ENCODE results near the gene PFN4. TPM values are rescaled to one million over a fixed set of nuclear protein-coding genes. Genes with fewer than 3 reads are reported as not detected.

PFN4 gene
- total and polyA plus RNA-seq, 9 of the 15 experiments (the other 6 are each of a cell fraction or from before 2014, with no cell fraction given): 0.07 to 0.54 (median 0.31) TPM; not detected in 2

GRCh38 chr2:24084386-24085199 lies 38.5 kb downstream of the PFN4 start, which contains the start of gene TP53I3 (continued):
- TF ChIP-seq CEBPG (CRISPR knock-in tag; IDR thresholded peaks at IDR 0.05): no peak
- no peak for TF ChIP-seq CEBPG (tag; conservative IDR thresholded peaks at IDR 0.05 in 1 of 2, IDR thresholded peaks at IDR 0.05 in 1 of 2)
- TF ChIP-seq PCBP1 (IDR thresholded peaks at IDR 0.05; ENCODE audit: low read depth, low read length, poor library complexity, severe bottlenecking): peak; percentile 21
- TF ChIP-seq NCOA6 (IDR thresholded peaks at IDR 0.05): no peak
- TF ChIP-seq HOXB6 (CRISPR knock-in tag; IDR thresholded peaks at IDR 0.05; ENCODE audit: borderline replicate concordance): no peak
- TF ChIP-seq MCM2 (IDR thresholded peaks at IDR 0.05; ENCODE audit: low read depth): no peak
- no peak; the same call in 1 of the 2 replicates for TF ChIP-seq ZNF143 (CRISPR knock-in tag; IDR thresholded peaks at IDR 0.05)
- TF ChIP-seq ETS2 (tag; IDR thresholded peaks at IDR 0.05; ENCODE audit: borderline replicate concordance, poor library complexity, severe bottlenecking): no peak
- TF ChIP-seq NKRF (IDR thresholded peaks at IDR 0.05; ENCODE audit: borderline replicate concordance): no peak
- TF ChIP-seq E2F6 (IDR thresholded peaks at IDR 0.05; ENCODE audit: borderline replicate concordance in 1 of 2, extremely low read depth in 1 of 2, insufficient read depth in 1 of 2, insufficient read length in 1 of 2, low read depth in 1 of 2, low read length in 1 of 2, poor library complexity in 1 of 2, severe bottlenecking in 1 of 2): peak in 1 of 2 experiments; percentile 11
- TF ChIP-seq EP400 (IDR thresholded peaks at IDR 0.05): peak; percentile 79
- 0 out of 2 replicates have a peak, but pooled peaks have one; percentile 47 for TF ChIP-seq ZNF561 (CRISPR knock-in tag; conservative IDR thresholded peaks at IDR 0.05)
- no peak for TF ChIP-seq RBM14 (IDR thresholded peaks at IDR 0.05; ENCODE audit: borderline replicate concordance, insufficient read depth, low read depth, low read length)
- TF ChIP-seq BRF2 (IDR thresholded peaks at IDR 0.05; ENCODE audit: borderline replicate concordance, insufficient read depth, insufficient read length): no peak
- TF ChIP-seq SNAPC5 (CRISPR knock-in tag; IDR thresholded peaks at IDR 0.05): no peak
- TF ChIP-seq EHMT2 (IDR thresholded peaks at IDR 0.05): no peak
- no peak for TF ChIP-seq BRCA1 (IDR thresholded peaks at IDR 0.05)
- no peak for TF ChIP-seq BRCA1 (CRISPR knock-in tag; IDR thresholded peaks at IDR 0.05)
- no peak for TF ChIP-seq RHOXF2B (CRISPR knock-in tag; conservative IDR thresholded peaks at IDR 0.05)
- TF ChIP-seq BACH1 (tag; IDR thresholded peaks at IDR 0.05): no peak
- no peak for TF ChIP-seq NFXL1 (CRISPR knock-in tag; IDR thresholded peaks at IDR 0.05)
- TF ChIP-seq GATAD2B (IDR thresholded peaks at IDR 0.05; ENCODE audit: borderline replicate concordance): peak; percentile 87
- TF ChIP-seq DMBX1 (CRISPR knock-in tag; IDR thresholded peaks at IDR 0.05; ENCODE audit: borderline replicate concordance): 0 out of 2 replicates have a peak, but pooled peaks have one; percentile 24
- peak; percentile 80 for TF ChIP-seq KAT2B (IDR thresholded peaks at IDR 0.05; ENCODE audit: low read depth, low read length)
